HG02938 (cell line): ENCODE data around the gene ZMIZ1.
A peak's percentile ranks its signal among the peaks of the same experiment; 100 is the strongest.

Experiments
- ATAC-seq: cut with Tn5 transposase; IDR thresholded peaks from one replicate; pipeline ENCODE4 v1.9.1; 2021; ENCODE audit warnings: mild to moderate bottlenecking, moderate library complexity; ENCODE audit not compliant: unreplicated experiment

The ZMIZ1 gene

DNA sequence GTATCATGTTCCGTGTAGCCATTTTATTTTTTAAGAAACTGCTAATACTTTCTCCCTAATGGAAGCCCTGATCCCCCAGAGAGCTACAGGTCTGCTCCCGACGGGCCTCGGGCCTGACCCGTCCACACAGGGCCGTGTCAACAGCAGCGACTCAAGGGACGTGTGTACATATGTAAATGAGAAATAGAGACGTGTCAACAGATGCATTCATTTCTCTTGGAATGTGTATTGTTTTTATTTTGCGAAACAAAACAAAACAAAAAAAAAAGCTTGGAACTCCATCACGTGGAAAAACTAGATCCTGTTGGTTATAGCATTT, 246.8 kb downstream of the ZMIZ1 start:
- no peak for ATAC-seq

DNA sequence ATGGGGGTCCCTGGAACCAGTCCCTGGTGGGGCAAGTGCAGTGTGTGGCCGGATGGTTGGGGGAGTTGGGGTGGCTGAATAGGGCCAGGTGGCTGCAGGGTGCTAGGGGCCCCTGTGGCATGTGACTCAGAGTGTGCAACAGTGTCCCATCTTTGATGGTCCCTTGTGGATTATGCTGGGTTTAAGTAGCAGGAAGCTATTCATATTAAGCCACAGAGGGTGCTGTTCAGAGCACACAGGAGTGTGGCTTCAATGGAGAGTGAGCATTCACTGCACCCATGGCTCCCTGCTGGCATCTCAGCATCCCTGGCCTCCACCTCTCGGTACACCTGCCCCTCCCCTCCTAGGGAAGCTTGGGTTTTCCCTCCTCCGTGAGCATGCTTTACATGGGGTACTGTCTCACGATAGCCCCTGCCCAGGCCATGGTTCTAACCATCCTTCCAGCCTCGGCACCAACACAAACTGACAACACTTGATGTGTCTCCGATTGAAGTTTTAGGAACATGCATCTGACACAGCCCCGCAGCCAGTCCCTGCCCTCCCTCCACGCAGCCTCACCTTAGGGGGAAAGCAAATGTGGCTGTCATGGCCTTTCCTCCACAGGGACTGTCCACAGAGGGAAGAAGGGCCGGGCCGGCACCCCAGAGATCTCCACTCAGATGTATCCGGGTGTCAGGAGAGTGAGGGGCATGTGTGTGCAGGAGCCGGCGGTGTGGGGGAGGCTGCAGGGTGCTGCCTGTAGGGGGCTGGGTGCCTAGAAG, 248.1 kb downstream of the ZMIZ1 start:
- ATAC-seq: peak; percentile 58

DNA sequence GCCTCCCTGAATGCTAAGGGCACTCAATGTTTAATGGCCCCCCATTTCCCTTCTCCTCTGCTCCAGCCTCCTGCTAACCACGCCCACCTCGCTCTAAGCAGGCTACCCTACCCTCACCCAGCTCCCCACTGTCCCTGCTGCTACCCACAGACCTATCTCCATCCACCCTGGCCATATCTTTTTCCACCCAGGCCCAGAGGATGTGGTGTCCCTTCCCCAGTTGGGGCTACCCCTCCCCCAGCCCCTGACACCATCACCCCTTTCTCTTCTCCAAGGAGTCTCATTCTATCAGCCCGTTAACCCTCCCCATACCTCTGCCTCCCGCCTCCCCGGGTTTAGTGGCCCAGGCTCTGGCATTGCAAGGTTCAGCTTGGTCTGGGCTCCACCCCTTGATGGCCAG, 249.6 kb downstream of the ZMIZ1 start:
- ATAC-seq: no peak

DNA sequence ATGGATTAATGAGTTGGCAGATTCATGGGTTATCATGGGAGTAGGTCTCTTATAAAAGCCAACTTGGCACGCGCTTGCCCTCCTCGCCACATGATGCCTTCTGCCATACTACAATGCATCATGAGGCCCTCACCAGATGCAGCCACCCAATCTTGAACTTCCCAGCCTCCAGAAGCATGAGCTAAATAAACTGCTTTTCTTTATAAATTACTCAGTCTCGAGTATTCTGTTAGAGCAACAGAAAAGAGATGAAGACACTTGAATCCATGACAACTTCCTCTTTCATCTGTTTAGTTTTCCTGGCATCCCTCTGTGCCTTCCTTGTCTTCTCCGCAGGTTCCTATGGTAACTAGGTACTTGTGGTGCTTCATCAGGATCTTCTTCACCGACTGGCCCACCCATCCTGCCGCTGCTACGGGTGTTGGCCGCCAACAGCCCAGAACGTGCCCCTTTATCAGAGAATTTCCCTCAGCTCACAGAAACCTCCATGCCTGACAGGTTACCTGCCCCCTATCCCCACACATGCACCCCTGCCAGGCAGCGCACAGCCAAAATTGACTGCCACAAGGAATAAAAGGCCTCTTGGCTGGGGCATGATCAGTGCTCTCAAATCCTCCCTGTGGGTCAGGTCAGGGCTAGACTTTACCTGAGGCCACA, 250.5 kb downstream of the ZMIZ1 start:
- no peak for ATAC-seq

DNA sequence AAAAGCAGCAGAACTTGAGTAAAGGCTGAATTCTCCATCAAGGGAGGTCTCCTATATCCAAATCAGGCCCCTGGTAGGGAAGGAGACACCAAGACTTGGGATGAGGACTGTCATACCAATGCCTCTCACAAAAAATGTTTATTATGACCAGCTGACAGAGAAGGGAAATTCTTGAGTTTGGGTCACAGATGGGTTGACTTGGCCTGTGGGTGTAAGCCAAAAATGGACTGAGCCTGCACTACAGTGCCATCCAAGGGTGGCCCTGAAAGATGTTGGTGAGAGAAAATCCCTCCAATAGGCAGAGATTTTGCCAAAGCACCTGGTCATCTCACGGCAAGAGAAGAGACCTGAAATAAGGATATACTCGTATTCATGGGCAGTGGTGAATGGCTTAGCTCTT, 251.6 kb downstream of the ZMIZ1 start:
- no peak for ATAC-seq

DNA sequence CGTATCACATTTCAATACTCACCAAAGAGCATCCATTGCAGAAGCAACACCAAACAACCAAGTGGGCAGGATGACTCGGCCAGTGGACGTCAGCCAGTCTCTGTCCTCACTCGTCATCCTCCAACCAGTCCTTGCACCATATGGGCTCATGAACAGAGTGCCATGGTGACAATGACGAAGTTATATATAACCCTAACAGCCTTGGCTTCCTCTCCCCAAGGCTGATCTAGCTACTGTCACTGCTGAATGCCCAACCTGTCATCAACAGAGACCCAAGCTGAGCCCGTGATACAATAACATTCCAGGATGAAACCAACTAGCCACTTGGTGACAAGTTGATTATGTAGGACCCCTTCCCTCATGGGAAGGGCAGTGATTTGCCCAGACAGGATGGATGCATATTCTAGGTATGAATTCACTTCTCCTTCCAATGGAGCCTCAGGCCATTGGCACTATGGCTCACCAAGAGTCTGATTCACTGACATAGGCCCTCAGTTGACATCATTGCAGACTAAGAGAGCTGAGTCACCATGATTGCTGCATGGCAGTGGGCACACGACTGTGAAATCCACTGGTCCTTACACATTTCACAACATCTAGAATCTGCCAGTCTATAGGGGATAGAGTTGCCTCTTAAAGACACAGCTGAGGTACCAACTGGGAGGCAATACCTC, 252.2 kb downstream of the ZMIZ1 start:
- no peak for ATAC-seq

DNA sequence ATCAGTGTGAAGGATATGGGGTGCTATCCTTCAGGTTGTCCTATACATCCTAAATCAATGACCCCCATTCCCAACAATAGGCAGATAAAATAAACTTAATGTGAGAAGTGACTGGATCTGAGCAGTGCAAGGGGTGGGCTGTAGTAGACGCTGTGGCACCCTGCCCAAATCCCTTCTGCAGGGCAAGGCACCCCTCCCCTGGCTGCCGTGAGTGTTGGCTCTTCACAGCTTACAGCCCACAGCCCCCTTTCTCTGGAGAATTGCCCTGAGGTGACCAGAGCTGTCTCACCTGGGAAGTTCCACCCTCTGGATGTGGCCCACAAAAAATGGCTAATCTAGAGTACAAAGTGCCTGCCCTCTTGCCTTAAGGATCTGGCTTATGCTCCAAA, 252.7 kb downstream of the ZMIZ1 start:
- ATAC-seq: no peak

DNA sequence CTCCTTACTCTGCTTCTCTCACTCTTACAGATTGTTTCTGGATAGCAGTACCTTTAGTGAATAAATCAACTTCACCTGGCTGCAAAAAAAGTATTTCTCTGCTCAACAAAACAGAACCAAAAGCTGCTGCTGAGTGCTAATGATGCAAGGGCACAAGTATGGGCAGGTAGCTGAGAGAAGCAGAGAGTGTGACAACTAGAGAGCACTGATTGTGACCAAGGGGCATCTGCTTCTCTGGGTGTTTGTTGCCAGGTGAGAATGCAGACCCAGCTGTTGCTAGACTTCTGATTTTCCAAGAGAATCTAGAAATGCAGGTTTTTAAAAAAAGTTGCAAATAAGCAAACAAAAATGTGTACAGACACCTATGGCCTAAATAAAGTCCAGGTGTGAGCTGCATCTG, 253.2 kb downstream of the ZMIZ1 start:
- ATAC-seq: no peak

DNA sequence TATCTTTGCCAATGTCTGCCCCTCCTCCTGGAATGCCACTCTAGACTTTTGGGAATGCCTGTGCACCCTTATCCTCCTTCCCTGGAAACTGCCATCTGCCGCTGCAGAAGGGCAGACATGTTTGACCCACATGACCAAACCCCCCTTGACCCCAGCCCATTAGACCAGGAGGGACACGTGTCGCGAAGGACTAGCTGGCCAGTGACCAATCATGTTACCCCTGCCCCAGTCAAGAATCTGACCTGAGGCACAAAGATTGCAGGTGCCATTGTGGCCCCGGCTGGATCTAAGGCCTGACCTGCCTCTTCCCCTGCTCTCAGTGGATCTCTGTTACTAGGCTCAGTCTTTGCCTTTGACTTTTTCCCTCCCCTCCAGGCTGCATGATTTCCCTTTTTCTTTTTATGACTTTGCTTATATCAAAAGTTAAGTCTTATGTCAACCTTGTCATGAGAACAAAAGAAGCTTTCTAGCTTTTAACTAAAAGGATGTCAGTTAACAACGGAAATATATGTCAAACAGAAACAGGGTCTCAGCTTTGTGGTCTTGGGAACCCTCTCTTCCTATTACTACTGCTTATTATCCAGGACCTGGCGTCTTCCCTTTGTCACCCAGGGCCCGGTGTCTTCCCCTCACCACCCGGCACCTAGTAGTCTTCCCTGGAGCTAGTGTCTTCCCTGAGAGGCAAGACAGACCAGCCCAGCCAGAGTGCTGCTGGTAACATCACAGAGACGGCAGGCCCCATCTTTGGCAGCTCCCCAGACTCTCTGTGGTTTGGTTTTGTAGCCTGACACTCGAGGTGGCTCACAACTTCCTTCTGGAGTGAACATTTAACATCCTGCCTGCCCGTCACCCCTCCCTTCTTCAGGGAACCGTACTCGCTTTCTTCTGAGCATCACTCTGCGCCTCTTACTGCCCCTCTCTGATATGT, 254.1 kb downstream of the ZMIZ1 start:
- ATAC-seq: peak; percentile 51

DNA sequence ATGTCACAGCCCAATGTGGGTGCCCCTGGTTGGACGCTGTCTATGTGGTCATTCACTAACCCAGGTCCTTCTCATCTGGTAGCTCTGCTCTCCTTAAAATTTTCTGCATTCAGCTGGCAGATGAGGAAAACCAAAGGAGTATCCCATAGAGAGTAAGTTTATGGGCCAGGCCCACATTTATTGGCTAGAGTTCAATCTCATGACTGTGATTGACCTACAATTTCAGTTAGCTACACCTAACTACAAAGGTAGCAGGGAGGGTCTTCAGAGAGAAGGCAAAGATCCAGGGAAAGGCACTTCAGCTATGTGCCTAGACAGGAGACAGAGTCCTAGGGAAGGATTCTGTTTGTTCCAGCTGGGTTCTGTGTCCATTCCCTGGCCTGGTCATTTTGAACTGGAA, 254.8 kb downstream of the ZMIZ1 start:
- no peak for ATAC-seq

DNA sequence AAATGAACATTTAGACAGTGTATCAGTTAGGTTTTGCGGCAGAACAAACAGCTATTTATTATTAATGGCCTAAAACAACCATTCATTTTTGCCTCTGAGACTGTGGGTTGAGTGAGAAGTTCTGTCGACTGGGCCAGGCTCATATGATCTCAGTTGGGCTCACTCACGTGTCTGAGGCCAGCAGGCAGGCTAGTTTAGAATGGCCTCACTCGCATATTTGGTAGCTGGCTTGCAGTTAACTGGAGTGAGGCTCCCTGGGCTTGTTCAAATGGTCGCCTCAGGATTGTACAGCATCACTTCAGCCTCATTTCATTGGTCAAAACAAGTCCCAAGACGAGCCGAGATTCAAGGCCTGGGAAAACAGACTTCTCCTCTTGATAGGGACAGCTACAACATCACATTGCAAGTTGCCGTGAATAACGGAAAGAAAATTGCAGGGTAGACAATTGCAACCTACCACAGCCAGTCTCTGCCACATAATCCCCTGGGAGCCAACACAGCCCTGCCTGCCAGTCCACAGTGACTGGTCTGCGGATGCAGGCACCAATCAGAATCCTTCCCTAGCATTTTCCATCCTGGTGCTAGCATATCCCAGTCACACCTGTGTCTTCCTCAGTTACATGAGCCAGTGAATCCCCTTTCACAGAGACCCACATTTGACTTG, 255.4 kb downstream of the ZMIZ1 start:
- ATAC-seq: no peak

DNA sequence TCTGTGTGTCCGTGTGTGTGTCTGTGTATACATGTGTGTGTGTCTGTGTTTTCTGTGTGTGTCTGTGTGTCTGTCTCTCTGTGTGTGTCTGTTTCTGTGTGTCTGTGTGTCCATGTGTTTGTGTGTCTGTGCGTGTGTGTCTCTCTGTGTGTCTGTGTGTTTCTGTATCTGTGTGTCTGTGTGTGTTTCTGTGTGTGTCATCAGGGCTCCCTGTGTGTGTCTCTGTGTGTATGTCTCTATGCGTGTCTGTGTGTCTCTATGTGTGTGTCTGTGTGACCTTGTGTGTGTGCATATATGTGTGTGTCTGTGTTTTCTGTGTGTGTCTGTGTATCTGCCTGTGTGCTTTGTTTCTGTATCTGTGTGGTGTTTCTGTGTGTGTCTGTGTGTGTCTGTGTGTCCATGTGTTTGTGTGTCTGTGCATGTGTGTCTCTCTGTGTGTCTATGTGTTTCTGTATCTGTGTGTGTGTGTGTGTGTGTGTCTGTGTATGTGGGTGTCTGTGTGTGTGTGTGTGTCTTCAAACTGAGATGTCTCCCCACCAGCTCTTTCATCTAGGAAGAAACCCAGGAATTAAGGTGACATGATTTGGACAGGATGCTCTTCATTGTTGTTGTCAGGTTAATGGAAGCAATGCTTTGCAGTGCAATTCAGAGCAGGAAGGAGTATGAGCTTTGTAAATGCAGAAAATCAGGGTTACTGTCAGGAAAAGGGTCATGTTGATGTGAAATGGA, 257.8 kb downstream of the ZMIZ1 start:
- no peak for ATAC-seq

DNA sequence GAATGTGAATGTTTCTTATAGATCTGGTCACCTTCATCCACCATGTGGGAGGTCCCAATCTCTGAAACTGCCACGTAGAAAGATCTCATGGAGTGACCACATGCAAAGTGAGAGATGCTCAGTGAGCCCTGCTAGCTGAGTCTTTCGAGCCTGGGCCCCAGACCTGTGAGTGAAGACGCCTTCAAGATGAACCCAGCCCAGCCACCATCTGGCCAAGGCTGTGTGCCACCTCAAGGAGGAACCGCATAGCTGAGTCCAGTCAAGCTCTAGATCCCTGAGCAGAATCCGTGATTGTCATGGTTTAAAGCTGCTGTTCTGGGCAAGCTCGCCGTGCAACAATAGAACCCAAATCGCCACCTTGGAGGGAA, 258.3 kb downstream of the ZMIZ1 start:
- ATAC-seq: peak; percentile 59

DNA sequence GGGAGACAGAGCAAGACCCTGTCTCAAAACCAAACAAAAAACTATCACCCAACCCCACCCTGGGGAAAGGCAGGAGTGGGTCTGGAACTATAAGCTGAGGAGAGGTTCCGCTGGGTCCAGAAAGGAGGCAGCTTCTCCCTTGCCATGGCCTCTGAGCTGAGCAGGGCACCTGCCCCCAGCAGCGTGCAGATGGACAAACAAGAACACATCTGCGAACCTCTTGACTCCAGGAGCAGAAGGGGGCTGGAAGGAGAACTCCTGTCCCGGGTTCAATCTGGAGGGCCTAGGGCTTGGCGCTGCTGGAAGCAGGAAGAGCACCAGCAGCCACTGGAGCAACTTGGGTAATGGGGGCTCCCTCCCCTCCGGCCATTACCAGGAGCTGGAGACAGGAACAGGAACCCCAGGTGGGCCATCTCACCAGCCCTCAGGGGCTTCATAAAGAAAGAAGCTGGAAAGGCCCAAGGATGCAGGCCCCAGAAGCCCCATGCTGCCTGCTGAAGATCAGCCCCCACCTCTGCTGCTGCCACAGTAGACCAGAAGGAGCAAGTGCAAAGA, 259.5 kb downstream of the ZMIZ1 start:
- ATAC-seq: no peak

DNA sequence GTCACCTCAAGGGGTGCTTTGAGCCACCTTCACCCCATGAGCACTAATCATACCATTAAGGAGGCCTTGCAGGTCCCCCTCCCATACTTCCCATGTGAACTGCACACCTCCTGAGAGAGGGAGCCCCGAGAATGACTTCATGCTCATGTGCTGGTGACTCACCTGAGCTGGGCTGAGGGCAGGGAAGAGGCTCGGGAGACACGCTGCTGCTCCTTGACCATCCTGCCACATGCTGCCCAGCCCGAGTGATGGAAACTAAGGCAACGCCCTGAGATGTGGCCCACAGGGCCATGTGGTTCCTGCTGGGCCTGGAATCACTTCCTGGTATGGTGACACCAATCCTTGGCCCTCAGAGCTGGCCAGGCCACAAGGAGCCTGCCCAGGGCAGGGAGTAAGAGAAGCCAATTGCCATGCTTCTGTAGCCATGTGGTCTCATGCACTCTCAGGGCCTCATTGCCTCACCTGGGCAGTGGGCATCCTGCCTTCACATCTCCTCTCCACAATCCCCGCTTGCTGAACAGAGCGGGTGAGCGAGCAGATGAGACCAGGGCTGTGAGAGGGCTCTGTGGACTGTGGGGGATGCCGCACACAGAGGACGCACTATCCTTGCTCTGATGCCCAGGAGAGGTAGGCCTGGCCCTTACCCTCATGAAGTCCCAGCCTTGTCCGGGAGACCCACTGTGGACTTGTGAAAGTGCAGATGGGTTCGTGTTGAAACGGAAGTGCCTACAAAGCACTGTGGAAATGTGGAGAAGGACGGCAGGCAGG, 260.2 kb downstream of the ZMIZ1 start:
- no peak for ATAC-seq

DNA sequence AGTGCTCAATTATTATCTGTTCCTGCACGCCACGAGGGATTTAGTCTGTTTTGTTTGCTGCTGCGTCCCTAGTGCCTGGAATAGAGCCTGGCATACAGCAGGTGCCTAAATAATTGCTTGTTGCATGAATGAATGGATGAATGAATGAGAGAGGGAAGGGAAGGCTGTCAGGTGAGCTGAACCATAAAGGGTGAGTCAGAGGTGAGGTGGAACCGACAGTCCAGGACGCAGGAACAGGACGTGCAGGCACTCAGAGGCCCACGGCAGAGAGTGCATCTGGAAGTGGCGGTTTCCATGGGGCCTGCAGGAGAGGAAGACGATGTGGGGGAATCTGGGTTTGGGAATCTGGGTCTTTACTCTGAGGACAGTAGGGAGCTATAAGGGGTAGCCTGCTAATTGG, 260.8 kb downstream of the ZMIZ1 start:
- no peak for ATAC-seq

DNA sequence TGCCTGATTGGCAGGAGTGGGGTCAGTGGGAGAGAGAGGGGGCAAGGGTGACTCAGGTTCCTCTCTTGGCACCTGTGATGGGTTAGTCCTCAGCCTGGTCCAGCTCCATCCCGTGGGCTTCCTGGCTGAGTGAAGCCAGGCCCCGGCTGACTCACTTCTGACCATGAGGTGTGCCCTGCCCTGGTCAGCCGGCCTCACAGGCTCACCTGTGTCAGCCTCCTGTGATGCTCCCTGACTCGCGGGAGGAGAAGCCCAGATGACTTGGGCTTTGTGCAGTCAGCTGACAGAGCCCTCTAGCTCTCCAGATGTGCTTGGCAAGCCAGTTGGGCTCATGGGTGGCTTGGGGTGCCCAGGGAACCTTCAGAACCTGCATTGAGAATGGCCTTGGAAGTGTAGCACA, 262.5 kb downstream of the ZMIZ1 start:
- peak; percentile 18 for ATAC-seq

DNA sequence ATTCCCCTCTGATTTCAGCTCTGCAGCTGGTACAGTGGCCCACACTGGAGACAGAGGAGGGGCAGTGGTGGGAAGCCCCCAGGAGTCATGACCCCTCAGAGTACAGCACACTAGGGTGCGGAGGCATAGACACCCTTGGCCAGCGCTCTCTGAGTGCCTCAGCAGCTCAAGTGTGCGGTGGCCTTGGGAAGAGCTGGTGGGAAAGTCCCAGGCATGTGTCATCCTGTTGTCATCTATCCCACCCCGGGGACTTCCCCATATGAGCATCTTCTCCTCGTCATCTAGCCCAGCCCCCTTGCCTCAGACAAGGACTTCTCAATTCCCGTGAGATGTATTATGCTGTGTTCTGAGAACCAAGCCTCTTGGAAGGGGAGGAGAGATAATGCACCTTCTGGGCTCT, 262.9 kb downstream of the ZMIZ1 start:
- peak; percentile 70 for ATAC-seq
